Measurements from ENCODE around the gene SON.

The SON gene

GRCh38 chr21:33551664-33552063, 8.8 kb downstream of the SON start:
- no peak for TF ChIP-seq GATA1 (IDR thresholded peaks at IDR 0.05; ENCODE audit: low read depth, low read length)
- no peak for TF ChIP-seq POLR2A (IDR thresholded peaks at IDR 0.05; ENCODE audit: low read length)
- no peak for DNase-seq

GRCh38 chr21:33552093-33552998, 9.5 kb downstream of the SON start:
- TF ChIP-seq POLR2A (IDR thresholded peaks at IDR 0.05; ENCODE audit: low read length) (no peak), GATA1 (IDR thresholded peaks at IDR 0.05; ENCODE audit: low read depth, low read length) (no peak)
- peak; percentile 27 for DNase-seq

- DNase-seq, result no peak
- TF ChIP-seq GATA1 (IDR thresholded peaks at IDR 0.05; ENCODE audit: low read depth, low read length) (no peak), POLR2A (IDR thresholded peaks at IDR 0.05; ENCODE audit: low read length) (no peak)
These were observed 10.3 kb downstream of the SON start for GRCh38 chr21:33552999-33553598.

GRCh38 chr21:33554236-33554981, 11.6 kb downstream of the SON start:
- TF ChIP-seq GATA1 (IDR thresholded peaks at IDR 0.05; ENCODE audit: low read depth, low read length) (no peak), POLR2A (IDR thresholded peaks at IDR 0.05; ENCODE audit: low read length) (no peak)
- DNase-seq, result no peak

- TF ChIP-seq POLR2A (IDR thresholded peaks at IDR 0.05; ENCODE audit: low read length), result no peak
- TF ChIP-seq GATA1 (IDR thresholded peaks at IDR 0.05; ENCODE audit: low read depth, low read length), result no peak
- peak; percentile 22 to 33 for DNase-seq
These were observed 12.1 kb downstream of the SON start for GRCh38 chr21:33554982-33555344.

GRCh38 chr21:33557447-33557846, 14.6 kb downstream of the SON start:
- no peak for DNase-seq
- TF ChIP-seq GATA1 (IDR thresholded peaks at IDR 0.05; ENCODE audit: low read depth, low read length) (no peak), POLR2A (IDR thresholded peaks at IDR 0.05; ENCODE audit: low read length) (no peak)

GRCh38 chr21:33558777-33559421, 16.1 kb downstream of the SON start:
- no peak for TF ChIP-seq POLR2A (IDR thresholded peaks at IDR 0.05; ENCODE audit: low read length)
- TF ChIP-seq GATA1 (IDR thresholded peaks at IDR 0.05; ENCODE audit: low read depth, low read length), result no peak
- no peak for DNase-seq

- no peak for TF ChIP-seq GATA1 (IDR thresholded peaks at IDR 0.05; ENCODE audit: low read depth, low read length)
- TF ChIP-seq POLR2A (IDR thresholded peaks at IDR 0.05; ENCODE audit: low read length), result no peak
These were observed 17.0 kb downstream of the SON start for GRCh38 chr21:33559813-33560212.

GRCh38 chr21:33560965-33561364, 18.1 kb downstream of the SON start:
- no peak for DNase-seq
- no peak for TF ChIP-seq POLR2A (IDR thresholded peaks at IDR 0.05; ENCODE audit: low read length)
- TF ChIP-seq GATA1 (IDR thresholded peaks at IDR 0.05; ENCODE audit: low read depth, low read length), result no peak

More at GRCh38 chr21:33559813-33560212, 17.0 kb downstream of the SON start:
- DNase-seq, result no peak

GRCh38 chr21:33561373-33561772, 18.5 kb downstream of the SON start:
- TF ChIP-seq POLR2A (IDR thresholded peaks at IDR 0.05; ENCODE audit: low read length) (no peak), GATA1 (IDR thresholded peaks at IDR 0.05; ENCODE audit: low read depth, low read length) (no peak)
- no peak for DNase-seq

- no peak for TF ChIP-seq GATA1 (IDR thresholded peaks at IDR 0.05; ENCODE audit: low read depth, low read length)
- TF ChIP-seq POLR2A (IDR thresholded peaks at IDR 0.05; ENCODE audit: low read length), result no peak
- DNase-seq, result no peak
These were observed 19.6 kb downstream of the SON start for GRCh38 chr21:33562389-33562788.

- TF ChIP-seq POLR2A (IDR thresholded peaks at IDR 0.05; ENCODE audit: low read length) (no peak), GATA1 (IDR thresholded peaks at IDR 0.05; ENCODE audit: low read depth, low read length) (no peak)
- DNase-seq, result no peak
These were observed 23.7 kb downstream of the SON start for GRCh38 chr21:33566514-33566913.

- TF ChIP-seq GATA1 (IDR thresholded peaks at IDR 0.05; ENCODE audit: low read depth, low read length) (no peak), POLR2A (IDR thresholded peaks at IDR 0.05; ENCODE audit: low read length) (no peak)
These were observed 25.1 kb downstream of the SON start for GRCh38 chr21:33567914-33568313.

GRCh38 chr21:33568448-33568847, 25.6 kb downstream of the SON start:
- no peak for DNase-seq
- no peak for TF ChIP-seq POLR2A (IDR thresholded peaks at IDR 0.05; ENCODE audit: low read length)
- no peak for TF ChIP-seq GATA1 (IDR thresholded peaks at IDR 0.05; ENCODE audit: low read depth, low read length)

More at GRCh38 chr21:33567914-33568313, 25.1 kb downstream of the SON start:
- no peak for DNase-seq
